Measurements from ENCODE around the gene SPDL1.

SPDL1 gene

GRCh38 chr5:169634606-169635005 lies 51.0 kb downstream of the SPDL1 start:
- no peak for DNase-seq

GRCh38 chr5:169635936-169636335 lies 52.4 kb downstream of the SPDL1 start:
- no peak for DNase-seq

DNA sequence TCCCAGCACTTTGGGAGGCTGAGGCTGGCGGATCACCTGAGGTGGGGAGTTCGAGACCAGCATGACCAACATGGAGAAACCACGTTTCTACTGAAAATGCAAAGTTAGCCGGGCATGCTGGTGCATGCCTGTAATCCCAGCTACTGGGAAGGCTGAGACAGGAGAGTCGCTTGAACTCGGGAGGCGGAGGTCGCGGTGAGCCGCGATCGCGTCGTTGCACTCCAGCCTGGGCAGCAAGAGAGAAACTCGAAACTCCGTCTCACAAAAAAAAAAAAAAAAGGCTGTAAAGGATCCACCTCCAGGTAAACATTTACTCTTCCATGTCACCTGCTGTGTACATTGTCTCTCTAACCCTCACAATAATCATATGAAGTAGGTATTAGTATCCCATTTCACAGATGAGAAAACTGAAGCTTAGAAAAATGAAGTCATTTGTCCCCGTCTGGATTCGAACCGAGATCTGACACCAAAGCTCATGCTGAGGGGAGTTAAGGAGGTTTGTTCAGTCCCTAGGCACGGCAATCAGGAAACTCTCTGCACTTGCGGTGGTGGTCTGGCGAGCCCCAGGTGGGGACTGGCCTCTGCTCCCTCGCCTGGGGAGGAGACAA lies 53.0 kb downstream of the SPDL1 start:
- no peak for DNase-seq

DNA sequence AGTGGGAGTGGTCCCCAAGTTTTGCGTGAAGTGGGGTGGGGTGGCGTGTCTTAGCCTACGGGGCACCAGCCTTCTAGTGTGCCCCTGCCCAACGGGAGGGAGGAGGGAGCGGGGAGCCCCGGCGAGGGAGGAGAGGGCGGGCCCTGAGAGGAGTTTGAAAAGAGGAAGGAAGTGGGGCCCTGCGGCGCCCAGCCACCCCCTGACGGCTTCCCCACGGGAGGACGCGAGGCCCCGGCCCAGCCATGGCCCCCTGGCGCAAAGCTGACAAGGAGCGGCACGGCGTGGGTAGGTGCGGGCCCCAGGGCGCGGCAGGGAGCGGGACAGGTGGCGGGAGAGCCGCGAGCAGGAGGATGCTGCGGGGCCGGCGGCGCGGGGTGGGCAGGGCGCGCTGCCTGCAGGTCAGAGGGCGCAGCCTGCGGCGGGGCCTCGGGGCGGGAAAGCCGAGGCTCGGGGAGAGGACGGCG lies 53.5 kb downstream of the SPDL1 start, which contains the start of gene DOCK2:
DOCK2 (plus strand) TSS at position 191 of the 464 bp plus-strand sequence; CDS start at position 243, 52 bp downstream.
- peak; percentile 65 for DNase-seq

DNA sequence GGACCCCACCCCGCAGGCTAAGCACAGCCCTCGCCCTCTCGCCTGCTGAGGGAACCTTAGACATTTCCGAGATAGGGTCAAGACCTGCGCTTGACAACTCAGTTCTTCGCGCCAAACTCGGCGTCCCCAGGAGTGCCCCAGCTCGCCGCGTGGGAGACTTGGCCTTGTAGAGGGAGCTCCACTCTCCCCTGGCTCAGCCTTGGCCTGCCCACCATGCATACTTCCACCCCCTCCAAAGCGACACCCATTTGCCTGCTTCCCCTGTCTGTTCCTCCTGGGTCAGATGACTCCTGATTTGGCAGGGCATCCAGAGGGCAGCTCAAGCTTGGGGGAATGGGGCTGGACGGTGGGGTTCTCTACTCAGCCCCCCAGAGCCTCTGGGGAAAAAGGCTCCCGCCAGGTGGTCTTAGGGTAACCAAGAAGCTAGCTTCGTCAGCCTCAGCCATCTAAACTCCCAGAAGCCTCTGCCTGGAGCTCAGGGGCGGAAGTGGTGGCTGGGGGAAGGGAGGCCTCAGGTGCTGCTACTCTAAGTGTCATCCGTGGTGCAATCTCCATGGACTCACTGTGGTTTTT lies 54.1 kb downstream of the SPDL1 start:
- peak; percentile 59 to 71 for DNase-seq

DNA sequence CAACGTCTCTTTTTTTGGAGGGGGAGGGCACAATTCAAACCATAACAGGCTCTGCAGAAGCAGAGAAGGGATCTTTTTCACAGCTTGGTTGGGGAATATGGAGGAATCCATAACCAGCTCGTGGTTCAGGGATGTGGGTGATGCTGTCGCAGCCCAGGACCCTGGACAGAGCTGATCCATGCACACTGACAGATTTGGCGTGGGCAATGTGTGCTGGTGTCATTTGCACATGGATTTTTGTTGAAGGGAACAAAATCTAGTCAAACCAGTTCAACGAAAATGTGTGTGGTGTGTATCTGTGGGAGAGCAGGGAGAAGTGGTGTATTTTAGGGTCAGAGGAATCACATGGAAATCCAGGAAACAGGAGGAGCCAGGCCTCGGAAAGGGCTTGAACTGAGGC lies 57.7 kb downstream of the SPDL1 start:
- DNase-seq = no peak

GRCh38 chr5:169646856-169647255 lies 63.3 kb downstream of the SPDL1 start:
- no peak for DNase-seq

- DNase-seq = no peak
Observed at GRCh38 chr5:169647566-169647965, 64.0 kb downstream of the SPDL1 start.

GRCh38 chr5:169648725-169649310 lies 65.2 kb downstream of the SPDL1 start:
- no peak for DNase-seq

GRCh38 chr5:169649486-169649885 lies 65.9 kb downstream of the SPDL1 start:
- DNase-seq = no peak

- DNase-seq = no peak
Observed at GRCh38 chr5:169650701-169651331, 67.2 kb downstream of the SPDL1 start.

GRCh38 chr5:169651526-169651925 lies 68.0 kb downstream of the SPDL1 start:
- DNase-seq = no peak

- no peak for DNase-seq
Observed at GRCh38 chr5:169652057-169652456, 68.5 kb downstream of the SPDL1 start.

DNA sequence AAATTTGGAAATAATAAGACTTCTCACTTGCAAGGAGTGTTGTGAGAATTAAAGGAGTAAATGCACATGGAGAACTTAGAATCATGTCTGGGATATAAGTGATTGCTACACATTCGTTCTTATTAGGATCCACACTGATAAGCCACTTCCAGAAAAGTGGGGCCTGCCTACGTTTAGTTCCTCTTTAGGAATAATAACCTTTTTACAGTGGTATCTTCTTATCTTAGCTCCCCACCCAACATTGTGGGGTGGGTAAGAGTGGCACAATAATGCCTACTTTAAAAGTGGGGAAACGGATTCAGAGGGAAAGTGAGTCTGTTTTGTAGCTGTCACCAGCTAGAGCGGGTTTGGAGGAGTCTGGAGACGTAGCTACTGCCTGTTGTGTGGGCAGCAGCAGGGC lies 69.5 kb downstream of the SPDL1 start:
- no peak for DNase-seq
